Renal pelvis (tissue), 4 donors: ENCODE data around the gene NFE2L2. TPM values are rescaled to one million over a fixed set of nuclear protein-coding genes. Genes with fewer than 3 reads are reported as not detected.
"Not testable (repeated sequence)": the region's sequence is repeated elsewhere in the genome, so short reads cannot be mapped to it uniquely, and the experiment has no call there.

Source experiments
- DNase-seq: peaks from one replicate; pipeline ENCODE4 v3.0.0-alpha.2; 2013
- polyA plus RNA-seq, 3 donors: library from polyadenylated mRNA; unstranded; fragments of 120-200 nt; gene quantifications; one replicate each; pipeline ENCODE4 v1.2.1, GENCODE V29; 2013; ENCODE audit not compliant: insufficient read length in 3 of 3

The NFE2L2 gene
- polyA plus RNA-seq, 3 donors: 119 to 141 (median 131) TPM

GRCh38 chr2:177285892-177286715 lies 21.6 kb upstream of the NFE2L2 start:
- DNase-seq: no peak

DNA sequence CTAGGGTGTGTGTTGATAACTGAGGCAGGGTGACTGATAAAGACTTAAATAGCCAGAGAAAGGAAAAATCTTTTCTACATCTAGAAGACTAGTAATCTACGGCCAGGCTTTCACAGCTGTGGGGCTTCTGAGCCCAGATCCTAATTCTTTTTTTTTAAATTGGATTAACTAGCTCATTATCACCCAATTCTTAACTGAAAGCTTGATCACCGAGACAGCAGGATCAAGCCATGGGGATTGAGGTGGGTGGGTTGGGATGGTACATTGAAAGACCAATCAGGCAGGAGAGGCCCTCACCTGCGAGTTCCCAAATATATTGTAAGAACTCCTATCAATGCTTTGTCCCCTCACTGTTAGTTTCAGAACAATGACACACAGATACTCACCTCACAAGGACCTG lies 20.0 kb upstream of the NFE2L2 start:
- DNase-seq: no peak

DNA sequence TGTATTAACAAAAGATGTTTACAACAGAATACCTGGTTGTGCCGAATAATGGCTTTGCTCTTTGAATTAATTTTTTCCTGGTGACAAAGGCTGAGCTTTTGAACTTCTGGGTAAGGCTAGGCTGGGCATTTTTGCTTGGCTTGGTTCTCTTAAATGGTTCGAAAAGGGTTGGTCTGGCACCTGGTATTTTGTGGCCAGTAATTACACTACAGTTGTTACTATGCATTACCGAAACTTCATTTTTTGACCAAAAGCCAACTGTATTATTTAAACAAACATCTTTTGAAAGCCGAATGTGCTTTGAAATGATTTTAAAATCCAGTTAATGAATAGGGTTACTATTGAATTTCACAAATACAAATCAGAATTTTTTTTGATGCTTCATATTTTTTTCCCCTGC lies 19.4 kb upstream of the NFE2L2 start:
- no peak for DNase-seq

GRCh38 chr2:177282787-177283572 lies 18.5 kb upstream of the NFE2L2 start:
- no peak for DNase-seq

- DNase-seq: no peak
Observed at GRCh38 chr2:177282181-177282641, 17.7 kb upstream of the NFE2L2 start.

GRCh38 chr2:177281400-177282180 lies 17.1 kb upstream of the NFE2L2 start:
- DNase-seq: no peak

- DNase-seq: no peak
Observed at GRCh38 chr2:177279847-177280246, 15.3 kb upstream of the NFE2L2 start.

- DNase-seq: no peak
Observed at GRCh38 chr2:177275743-177276055, 11.2 kb upstream of the NFE2L2 start.

- no peak for DNase-seq
Observed at GRCh38 chr2:177275040-177275742, 10.7 kb upstream of the NFE2L2 start.

- no peak for DNase-seq
Observed at GRCh38 chr2:177273408-177273807, 8.9 kb upstream of the NFE2L2 start.

GRCh38 chr2:177272765-177273164 lies 8.2 kb upstream of the NFE2L2 start:
- no peak for DNase-seq

- no peak for DNase-seq
Observed at GRCh38 chr2:177271981-177272666, 7.6 kb upstream of the NFE2L2 start.

DNA sequence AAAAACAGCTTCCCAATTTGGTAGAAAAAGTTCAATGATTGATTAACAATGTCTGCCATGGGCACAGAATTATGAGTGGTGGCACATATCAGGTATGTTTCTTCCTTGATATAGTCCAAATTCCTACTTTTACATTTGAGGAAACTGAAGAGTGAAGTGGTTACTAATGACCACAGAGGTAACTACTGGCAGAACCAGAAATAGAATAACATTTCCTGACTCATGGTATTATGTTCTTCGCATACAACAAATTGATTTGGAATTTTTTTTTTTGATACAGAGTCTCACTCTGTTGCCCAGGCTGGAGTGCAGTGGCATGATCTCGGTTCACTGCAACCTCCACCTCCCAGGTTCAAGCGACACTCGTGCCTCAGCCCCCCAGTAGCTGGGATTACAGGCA lies 6.0 kb upstream of the NFE2L2 start:
- DNase-seq: no peak

GRCh38 chr2:177268901-177269300 lies 4.4 kb upstream of the NFE2L2 start:
- no peak for DNase-seq

DNA sequence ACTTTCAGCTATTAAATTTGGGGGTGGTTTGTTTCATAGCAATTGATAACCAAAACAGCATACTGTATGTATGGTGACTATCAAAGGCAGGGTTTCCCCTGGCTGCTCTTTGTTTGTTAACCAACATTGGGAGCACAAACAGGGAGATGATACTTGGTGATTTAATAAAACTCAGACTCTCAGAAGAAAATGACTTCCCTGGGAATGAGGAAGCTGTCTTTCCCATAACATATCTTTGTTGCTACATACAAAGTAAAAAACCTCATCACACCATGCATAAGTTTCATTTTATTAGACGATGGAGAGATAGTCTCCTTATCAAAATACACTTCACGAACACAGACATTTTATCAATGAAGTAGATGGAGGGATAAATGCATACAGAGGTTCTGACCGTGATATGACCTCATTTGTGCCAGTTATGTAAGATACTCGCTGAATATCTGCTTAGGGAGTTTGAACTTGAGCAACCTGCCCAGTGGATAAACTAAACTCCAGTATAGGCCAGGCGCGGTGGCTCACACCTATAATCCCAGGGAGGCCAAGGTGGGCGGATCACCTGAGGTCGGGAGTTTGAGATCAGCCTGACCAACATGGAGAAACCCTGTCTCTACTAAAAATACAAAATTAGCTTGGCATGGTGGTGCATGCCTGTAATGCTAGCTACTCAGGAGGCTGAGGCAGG lies 3.8 kb upstream of the NFE2L2 start:
- no peak for DNase-seq

- not testable (repeated sequence) for DNase-seq
Observed at GRCh38 chr2:177266955-177267354, 2.4 kb upstream of the NFE2L2 start.

DNA sequence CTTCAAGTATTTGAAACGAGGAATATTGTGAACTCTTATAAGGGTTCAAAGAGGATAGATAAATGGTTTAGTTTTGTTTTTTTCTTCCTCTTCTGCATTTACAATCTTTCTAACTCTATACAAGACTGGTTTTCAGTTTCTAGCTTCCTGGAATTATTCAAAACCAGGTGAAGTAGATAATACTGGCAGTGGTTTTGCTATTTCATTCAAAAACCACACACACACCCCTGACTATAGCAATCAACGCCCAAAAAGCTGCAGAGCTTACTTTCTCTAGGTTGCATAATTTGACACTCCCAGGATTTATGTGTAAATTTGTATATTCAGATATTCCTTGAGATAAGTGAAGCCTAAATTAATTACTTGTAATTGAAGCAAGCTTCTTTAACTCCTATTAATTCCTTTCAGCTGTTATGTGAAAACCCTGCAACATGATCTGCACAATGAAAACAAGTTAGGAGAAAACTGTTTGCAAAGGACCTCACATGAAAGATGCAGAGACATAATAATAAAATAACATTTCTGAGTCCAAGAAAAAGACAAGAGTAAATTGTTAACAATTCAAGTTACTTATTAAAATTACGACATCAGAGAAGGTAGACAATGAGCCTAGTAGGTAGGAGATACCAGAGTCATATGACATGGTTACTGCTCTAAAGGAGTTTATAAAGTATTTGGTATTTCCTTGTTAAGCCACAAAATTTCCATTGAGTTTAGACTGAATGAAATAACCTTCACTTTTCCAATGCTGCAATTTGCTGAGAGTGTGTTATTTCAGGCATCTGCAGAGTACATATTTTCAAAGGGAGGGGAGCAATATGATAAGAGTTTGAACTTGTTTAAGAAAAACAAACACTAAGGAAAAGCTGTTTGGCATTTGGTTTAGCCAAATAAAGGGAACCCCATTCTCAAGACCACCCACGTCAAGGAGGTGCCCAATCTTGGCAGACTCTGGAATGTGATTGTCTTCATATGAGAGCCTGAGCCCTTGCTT lies 1.6 kb upstream of the NFE2L2 start:
- no peak for DNase-seq

DNA sequence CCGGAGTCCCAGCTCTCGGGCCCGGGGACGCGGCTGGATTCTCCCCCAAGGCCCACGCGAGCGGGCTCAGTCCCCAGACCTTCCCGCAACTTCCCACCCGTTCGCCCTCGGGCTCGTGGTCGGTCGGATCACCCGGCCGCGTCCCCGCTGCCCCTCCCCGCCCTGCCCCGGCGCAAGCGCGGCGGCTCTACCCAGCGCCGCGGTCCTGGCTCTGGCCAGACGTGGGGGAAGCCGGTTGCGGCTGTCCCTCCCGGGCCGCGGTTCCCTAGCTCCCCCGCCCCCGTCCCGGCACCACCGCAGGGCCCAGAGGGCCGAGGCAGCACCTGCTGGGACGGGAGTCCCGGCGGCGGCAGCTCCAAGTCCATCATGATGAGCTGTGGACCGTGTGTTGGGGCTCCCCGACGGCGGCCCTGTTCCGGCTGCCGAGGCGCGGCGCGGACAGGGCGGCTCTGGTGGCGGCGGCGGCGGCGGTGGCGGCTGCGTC lies 276 bp downstream of the NFE2L2 start:
- no peak for DNase-seq
